SK-MEL-5 (cell line): ENCODE results near the gene TMEM233. TPM values are rescaled to one million over a fixed set of nuclear protein-coding genes. Genes with fewer than 3 reads are reported as not detected.

Experiments used
- DNase-seq: peaks from one replicate; pipeline ENCODE4 v3.0.0-alpha.2; 2016; ENCODE audit warnings: low read depth, low spot score
- in situ Hi-C: cut with HindIII; loops from 2 replicates; pipeline ENCODE4 v1.10.0; 2016; ENCODE audit warnings: low sequenced_read_pairs, high pct_unique_total_duplicates, low pct_unique_long_range_greater_than_20kb
- total RNA-seq: library from RNA; depleted of rRNA; stranded (reverse); fragments of >200 nt; shearing (Covaris generic); gene quantifications from 2 replicates; pipeline ENCODE4 v1.2.3, GENCODE V29; 2014

TMEM233 gene
- total RNA-seq, 1 experiment from 2014 or later, result 0.03 TPM

GRCh38 chr12:119669744-119670472, 76.3 kb downstream of the TMEM233 start:
- in situ Hi-C loops, result no loop called here
- no peak for DNase-seq

- DNase-seq, result no peak
- in situ Hi-C loops, result no loop called here
These were observed 77.5 kb downstream of the TMEM233 start for GRCh38 chr12:119671070-119671469.

GRCh38 chr12:119672194-119672593, 78.6 kb downstream of the TMEM233 start:
- DNase-seq, result no peak
- in situ Hi-C loops, result no loop called here

GRCh38 chr12:119673634-119674033, 80.1 kb downstream of the TMEM233 start:
- DNase-seq, result no peak
- in situ Hi-C loops, result no loop called here

- no peak for DNase-seq
- in situ Hi-C loops, result no loop called here
These were observed 81.0 kb downstream of the TMEM233 start for GRCh38 chr12:119674560-119674959.

GRCh38 chr12:119676022-119676421, 82.4 kb downstream of the TMEM233 start:
- peak; percentile 45 for DNase-seq
- in situ Hi-C loops, result no loop called here

- in situ Hi-C loops, result no loop called here
- DNase-seq, result no peak
These were observed 83.0 kb downstream of the TMEM233 start for GRCh38 chr12:119676573-119676972.

- in situ Hi-C loops, result no loop called here
- no peak for DNase-seq
These were observed 84.9 kb downstream of the TMEM233 start for GRCh38 chr12:119678459-119678858.

- DNase-seq, result no peak
- in situ Hi-C loops, result no loop called here
These were observed 85.5 kb downstream of the TMEM233 start for GRCh38 chr12:119679081-119679480.

- no peak for DNase-seq
- in situ Hi-C loops, result no loop called here
These were observed 85.9 kb downstream of the TMEM233 start for GRCh38 chr12:119679490-119679889.

GRCh38 chr12:119681111-119681510, 87.5 kb downstream of the TMEM233 start:
- DNase-seq, result no peak
- in situ Hi-C loops, result no loop called here

- DNase-seq, result no peak
- in situ Hi-C loops, result no loop called here
These were observed 88.4 kb downstream of the TMEM233 start for GRCh38 chr12:119681728-119682638.

- peak; percentile 15 for DNase-seq
- in situ Hi-C loops, result no loop called here
These were observed 89.2 kb downstream of the TMEM233 start for GRCh38 chr12:119682639-119683252.

GRCh38 chr12:119683413-119683812, 89.8 kb downstream of the TMEM233 start:
- in situ Hi-C loops, result no loop called here
- DNase-seq, result no peak

- no peak for DNase-seq
- in situ Hi-C loops, result no loop called here
These were observed 90.2 kb downstream of the TMEM233 start for GRCh38 chr12:119683816-119684215.

- in situ Hi-C loops, result no loop called here
- DNase-seq, result no peak
These were observed 91.3 kb downstream of the TMEM233 start for GRCh38 chr12:119684711-119685369.

GRCh38 chr12:119685375-119685774, 91.8 kb downstream of the TMEM233 start:
- no peak for DNase-seq
- in situ Hi-C loops, result no loop called here

GRCh38 chr12:119686355-119686754, 92.8 kb downstream of the TMEM233 start:
- in situ Hi-C loops, result no loop called here
- DNase-seq, result no peak
